ENCODE measurements around the gene ZNF236.
"Not testable (repeated sequence)": the region's sequence is repeated elsewhere in the genome, so short reads cannot be mapped to it uniquely, and the experiment has no call there.

ZNF236 gene

DNA sequence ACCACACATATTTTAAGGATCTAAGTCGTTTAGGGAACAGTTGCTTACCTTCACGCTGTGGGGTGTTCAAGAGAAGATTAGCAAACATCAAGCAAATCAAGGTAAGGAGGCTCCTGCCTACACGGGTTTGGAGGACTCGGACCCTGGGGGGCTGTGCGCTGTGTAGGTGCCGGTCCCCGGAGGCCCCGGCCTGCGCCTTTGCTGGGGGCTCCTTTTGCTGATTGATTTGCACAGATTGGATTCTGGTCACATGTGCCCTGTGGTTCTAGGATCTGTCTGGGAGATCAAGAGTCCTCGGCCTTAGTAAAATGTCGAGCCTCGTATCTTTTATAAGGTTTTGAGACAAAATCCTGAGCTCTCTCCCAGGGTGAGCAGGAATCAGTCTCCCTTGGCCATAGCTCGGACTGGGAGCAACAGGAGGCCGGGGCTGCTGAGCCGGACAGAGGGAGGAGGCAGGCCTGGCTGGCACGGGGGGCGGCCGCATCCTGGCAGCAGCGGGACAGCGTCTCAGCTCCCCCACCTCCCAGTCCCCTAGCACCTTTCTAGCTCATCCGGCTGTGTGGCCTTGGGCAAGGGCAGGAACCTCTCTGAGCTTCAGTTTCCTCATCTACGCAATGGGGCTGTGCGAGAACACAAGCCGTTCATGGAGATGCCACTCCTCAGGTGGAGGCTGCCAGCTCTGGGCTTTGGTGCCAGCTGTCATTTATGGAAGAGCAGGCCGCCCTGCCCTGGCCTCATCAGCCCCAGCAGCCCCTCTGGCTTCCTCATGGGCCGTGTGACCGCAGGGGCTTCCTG lies 163.0 kb downstream of the ZNF236 start:
- DNase-seq (ENCODE audit: low read depth in 2 of 3, low spot score in 2 of 3), result no peak

DNA sequence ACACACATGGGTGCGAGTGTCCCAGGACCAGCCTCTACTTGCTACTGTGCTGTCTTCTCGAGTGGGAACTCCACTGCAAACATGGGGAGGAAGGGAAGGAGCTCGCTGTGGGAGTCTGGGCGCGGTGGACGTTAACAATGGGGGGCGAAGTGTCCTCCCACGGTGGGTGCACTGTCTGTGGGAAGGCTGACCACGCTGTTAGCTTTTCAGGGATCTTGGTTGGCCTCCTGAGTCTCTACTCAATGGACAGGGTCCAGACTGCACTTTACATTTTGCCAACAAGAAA lies 163.5 kb downstream of the ZNF236 start:
- DNase-seq (ENCODE audit: low read depth in 2 of 3, low spot score in 2 of 3), result no peak

GRCh38 chr18:76986406-76986805 lies 164.0 kb downstream of the ZNF236 start:
- DNase-seq (ENCODE audit: low read depth in 2 of 3, low spot score in 2 of 3), result no peak

GRCh38 chr18:76988031-76988826 lies 165.9 kb downstream of the ZNF236 start:
- no peak for DNase-seq (ENCODE audit: low read depth in 2 of 3, low spot score in 2 of 3)

GRCh38 chr18:76988827-76989646 lies 166.7 kb downstream of the ZNF236 start:
- DNase-seq (ENCODE audit: low read depth in 2 of 3, low spot score in 2 of 3), result no peak

DNA sequence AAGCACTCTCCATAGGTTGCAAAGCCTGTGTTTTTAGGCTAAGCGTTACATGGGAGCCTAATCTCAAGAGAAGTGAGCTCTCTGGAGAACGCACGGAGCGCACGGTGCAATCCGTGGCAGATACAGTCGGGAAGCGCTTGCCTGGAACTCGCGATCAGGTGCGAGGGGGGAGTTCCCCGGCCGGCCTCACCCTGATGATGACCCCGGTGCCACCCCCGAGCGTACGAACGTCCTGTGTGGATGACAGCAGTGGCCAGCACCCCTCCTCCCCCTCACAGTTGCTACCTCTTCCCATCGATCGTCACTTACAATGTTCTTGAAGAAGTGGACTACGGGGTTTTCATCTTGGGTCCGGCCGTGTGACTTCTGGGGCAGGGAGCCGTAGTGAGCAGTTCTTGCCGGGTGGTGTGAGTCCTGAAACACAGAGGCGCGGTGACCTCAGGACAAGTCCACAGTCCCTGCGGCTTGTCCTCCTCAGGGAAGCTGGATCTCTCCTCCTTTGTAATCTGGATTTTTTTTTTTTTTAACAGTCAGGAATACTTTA lies 167.4 kb downstream of the ZNF236 start:
- no peak for DNase-seq (ENCODE audit: low read depth in 2 of 3, low spot score in 2 of 3)

GRCh38 chr18:76990343-76991020 lies 168.1 kb downstream of the ZNF236 start:
- DNase-seq (ENCODE audit: low read depth in 2 of 3, low spot score in 2 of 3), result not testable (repeated sequence)

- DNase-seq (ENCODE audit: low read depth in 2 of 3, low spot score in 2 of 3), result no peak
Measured at GRCh38 chr18:76991021-76991688, 168.8 kb downstream of the ZNF236 start.

DNA sequence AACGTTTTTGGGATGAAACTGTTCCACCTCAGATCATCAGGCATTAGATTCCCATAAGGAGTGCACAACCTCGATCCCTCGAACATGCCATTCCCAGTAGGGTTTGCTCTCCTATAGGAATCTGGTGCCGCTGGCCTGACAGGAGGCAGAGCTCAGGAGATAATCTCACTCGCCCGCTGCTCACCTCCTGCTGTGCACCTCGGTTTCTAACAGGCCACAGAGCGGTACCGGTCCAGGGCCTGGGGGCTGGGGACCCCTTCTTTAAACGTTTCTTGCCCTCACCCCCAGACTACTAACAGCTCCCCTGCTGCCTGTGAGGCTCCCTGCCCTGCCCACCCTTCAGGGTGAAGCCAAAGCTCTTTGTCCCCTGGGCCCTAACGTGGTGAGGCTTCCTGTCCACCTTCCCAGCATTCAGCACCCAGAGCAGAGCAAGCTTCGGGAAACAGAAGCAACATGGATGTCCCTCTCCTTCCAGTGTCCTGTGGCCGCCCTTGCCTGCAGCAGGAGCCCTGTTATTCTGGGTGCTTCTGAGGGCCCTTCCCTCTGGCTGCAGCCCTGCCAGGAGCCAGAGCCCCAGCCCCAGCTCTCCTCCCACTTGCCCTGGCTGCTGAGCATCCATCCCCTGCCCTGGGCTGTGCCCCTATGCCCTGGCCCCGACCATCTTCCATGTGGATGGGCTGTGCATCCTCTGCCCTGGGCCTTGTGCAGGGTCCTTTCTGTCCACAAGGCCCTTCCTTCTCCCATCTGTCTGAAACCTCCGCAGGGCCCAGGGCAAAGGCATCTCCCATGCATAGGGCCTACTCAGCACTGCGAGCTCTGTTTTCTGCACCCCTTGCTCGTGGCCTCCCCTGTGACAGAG lies 170.1 kb downstream of the ZNF236 start:
- no peak for DNase-seq (ENCODE audit: low read depth in 2 of 3, low spot score in 2 of 3)

DNA sequence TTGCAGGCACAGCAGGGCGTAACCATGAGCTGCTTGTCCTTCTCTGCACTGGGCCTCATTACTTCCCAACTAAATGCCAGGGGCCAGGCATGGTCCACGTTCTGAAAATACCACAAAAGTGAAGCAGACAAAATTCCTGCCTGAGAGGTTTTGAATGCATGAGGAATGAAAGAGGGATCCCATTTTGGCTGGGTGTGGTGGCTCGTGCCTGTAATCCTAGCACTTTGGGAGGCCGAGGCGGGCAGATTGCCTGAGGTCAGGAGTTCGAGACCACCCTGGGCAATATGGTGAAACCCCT lies 170.7 kb downstream of the ZNF236 start:
- no peak for DNase-seq (ENCODE audit: low read depth in 2 of 3, low spot score in 2 of 3)

DNA sequence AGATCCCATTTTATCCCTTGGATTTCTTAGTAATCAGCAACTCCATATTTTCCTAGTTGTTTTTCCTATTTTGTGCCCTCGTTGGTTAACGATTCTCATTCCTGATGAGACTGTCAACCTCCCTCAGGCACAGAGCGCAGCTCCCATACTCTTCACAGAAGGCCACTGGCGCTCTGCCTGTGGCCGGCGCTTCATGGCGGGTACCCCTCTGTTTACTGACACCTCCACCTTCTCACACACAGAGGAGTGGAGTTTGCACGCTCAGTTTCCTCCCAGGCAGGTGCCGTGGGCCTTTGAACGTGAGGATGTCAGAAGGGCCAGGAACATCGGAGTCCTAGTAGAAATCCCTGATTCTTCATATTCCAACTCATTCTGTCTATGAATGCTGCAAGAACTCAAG lies 171.2 kb downstream of the ZNF236 start:
- DNase-seq (ENCODE audit: low read depth in 2 of 3, low spot score in 2 of 3), result no peak

- no peak for DNase-seq (ENCODE audit: low read depth in 2 of 3, low spot score in 2 of 3)
Measured at GRCh38 chr18:76994086-76994654, 171.8 kb downstream of the ZNF236 start.

GRCh38 chr18:76995896-76996295 lies 173.5 kb downstream of the ZNF236 start:
- DNase-seq (ENCODE audit: low read depth in 2 of 3, low spot score in 2 of 3), result no peak

- DNase-seq (ENCODE audit: low read depth in 2 of 3, low spot score in 2 of 3), result no peak
Measured at GRCh38 chr18:76996429-76996828, 174.1 kb downstream of the ZNF236 start.

DNA sequence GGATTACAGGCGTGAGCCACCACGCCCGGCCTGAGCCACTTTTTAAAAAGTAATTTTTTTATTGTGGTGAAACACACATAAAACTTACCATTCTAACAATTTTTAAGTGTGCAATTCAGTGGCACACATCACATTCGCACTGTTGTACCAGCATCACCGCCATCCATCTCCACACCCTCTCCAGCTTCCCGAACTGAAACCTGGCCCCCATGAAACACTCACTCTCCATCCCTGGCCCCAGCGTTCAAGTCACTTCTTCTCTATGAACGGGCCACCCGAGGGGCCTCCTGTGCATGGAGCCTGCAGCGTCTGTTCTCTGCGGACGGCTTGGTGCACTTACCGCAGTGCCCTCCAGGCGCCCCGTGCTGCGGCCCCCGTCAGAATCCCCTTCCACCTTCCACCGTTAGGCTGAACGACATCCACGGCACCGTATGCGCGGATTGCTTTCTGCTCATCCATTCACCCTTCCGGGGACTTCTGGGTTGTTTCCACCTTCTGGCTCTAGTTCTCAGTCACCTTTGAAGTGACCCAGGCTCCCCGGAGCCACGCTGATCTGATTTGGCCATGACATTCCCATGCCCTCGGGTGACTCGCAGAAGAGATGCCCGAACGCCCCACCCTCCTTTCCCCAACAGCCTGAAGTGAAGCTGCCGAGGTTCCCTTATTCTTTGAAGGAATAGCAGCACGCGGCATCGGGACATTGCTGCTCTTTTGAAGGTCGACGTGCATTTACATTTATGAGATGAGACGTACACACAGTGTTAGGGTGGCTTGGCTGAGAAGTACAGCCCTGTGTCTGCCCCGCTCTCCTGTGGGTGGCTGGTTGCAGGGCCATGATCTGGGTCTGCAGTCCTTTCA lies 175.8 kb downstream of the ZNF236 start:
- DNase-seq (ENCODE audit: low read depth in 2 of 3, low spot score in 2 of 3), result no peak

GRCh38 chr18:76999077-76999476 lies 176.7 kb downstream of the ZNF236 start:
- no peak for DNase-seq (ENCODE audit: low read depth in 2 of 3, low spot score in 2 of 3)

- DNase-seq (ENCODE audit: low read depth in 2 of 3, low spot score in 2 of 3), result peak in 1 of 3 experiments; percentile 25
Measured at GRCh38 chr18:77000527-77000926, 178.2 kb downstream of the ZNF236 start.

- DNase-seq (ENCODE audit: low read depth in 2 of 3, low spot score in 2 of 3), result no peak
Measured at GRCh38 chr18:77001041-77001440, 178.7 kb downstream of the ZNF236 start.
